GM12875 (cell line): ENCODE measurements around the gene ZNF710.
"Not testable (repeated sequence)": the region's sequence is repeated elsewhere in the genome, so short reads cannot be mapped to it uniquely, and the experiment has no call there.

Experiments used
- H3K4me3 ChIP-seq: one replicate; pipeline ENCODE4 v1.5.1; 2011; ENCODE audit warnings: low read depth, low read length, control low read depth
- CTCF ChIP-seq: IDR thresholded peaks from 2 replicates; pipeline ENCODE4 v1.5.1; 2011; ENCODE audit warnings: low read depth, mild to moderate bottlenecking, control low read depth, inconsistent platforms, low read length, moderate library complexity, borderline replicate concordance; ENCODE audit not compliant: insufficient read depth

ZNF710 gene

DNA sequence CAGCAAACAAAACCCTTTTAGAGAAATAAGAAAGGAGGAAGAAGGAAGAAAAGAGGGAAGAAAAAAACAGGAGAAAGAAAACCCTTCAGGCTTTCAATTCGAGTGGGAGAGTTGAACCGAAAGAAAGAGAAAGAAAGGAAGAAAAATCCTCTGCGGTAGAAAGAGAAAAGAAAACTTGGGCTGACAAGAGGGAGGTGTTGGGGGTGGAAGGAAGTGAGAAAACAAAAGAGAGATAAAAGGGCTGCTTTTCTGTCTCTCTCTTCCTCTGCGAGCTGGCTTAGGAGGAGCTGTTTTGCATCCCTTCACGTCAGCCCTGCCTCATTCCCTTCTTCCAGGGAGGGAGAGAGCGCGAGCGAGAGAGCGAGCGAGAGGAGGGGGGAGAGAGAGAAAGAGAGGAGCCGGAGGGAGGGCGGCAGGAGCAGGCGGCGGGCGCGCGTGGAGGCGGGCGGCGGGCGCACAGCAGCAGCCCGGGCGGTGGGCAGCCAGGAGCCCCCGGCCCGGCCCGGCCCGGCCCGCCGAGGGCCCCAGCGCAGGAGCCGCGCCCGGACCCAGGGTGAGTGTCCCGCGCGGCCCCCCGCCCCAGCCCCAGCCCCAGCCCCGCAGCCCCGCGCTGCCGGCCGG, at the start of gene ZNF710:
Gene ZNF710 (plus strand): TSS at position 263 of the 621 bp plus-strand sequence. CDS start 65,814 bp downstream, outside the sequence.
- H3K4me3 ChIP-seq, result peak within 1 kb of the TSS; percentile 77
- no peak for TF ChIP-seq CTCF

- H3K4me3 ChIP-seq, result no peak overlapping the region
- TF ChIP-seq CTCF, result no peak
Measured at GRCh38 chr15:89954541-89954940, 46.6 kb upstream of the ZNF710 start.

DNA sequence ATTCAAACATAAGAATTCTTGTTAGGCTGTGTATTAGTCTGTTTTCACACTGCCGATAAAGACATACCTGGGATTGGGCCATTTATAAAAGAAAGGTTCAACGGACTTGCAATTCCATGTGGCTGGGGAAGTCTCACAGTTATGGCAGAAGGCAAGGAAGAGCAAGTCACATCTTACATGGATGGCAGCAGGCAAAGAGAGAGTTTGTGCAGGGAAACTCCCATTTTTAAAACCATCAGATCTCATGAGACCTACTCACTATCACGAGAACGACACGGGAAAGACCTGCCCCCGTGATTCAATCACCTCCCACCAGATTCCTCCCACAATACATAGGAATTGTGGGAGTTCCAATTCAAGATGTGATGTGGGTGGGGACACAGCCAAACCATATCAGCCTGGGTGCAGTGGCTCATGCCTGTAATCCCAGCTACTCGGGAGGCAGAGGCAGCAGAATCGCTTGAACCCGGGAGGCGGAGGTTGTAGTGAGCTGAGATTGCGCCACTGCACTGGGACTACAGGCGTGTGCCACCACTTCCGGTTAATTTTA, 45.6 kb upstream of the ZNF710 start:
- not testable (repeated sequence) for H3K4me3 ChIP-seq

DNA sequence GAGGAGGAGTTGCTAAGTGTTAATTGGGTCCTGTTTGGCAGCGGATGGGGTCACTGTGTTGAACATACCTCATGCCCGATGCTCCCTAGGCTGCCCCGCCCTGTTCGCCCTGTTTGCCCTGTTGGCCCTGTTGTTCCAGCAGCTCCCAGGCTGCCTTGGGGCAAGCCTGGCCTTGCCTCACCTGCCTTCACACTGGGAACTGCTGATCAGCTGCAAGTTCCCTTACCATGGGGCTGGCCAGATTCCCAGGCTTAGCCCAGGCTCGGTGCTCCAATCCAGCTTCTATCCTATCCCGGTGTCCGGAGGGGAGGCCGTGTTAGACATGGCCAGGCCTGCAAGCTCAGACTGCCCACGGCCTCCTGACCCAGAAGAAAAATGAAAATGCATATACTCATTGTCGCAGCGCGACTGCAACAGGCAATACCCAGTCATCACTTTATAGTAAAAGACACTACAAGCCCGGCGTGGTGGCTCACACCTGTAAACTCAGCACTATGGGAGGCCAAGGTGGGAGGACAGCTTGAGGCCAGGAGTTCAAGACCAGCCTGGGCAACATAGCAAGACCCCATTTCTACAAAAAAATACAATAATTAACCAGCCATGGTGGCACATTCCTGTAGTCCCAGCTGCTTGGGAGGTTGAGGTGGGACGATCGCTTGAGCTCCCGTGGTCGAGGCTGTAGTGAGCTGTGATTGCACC, 42.9 kb upstream of the ZNF710 start:
- TF ChIP-seq CTCF, result no peak
- H3K4me3 ChIP-seq, result no peak overlapping the region

DNA sequence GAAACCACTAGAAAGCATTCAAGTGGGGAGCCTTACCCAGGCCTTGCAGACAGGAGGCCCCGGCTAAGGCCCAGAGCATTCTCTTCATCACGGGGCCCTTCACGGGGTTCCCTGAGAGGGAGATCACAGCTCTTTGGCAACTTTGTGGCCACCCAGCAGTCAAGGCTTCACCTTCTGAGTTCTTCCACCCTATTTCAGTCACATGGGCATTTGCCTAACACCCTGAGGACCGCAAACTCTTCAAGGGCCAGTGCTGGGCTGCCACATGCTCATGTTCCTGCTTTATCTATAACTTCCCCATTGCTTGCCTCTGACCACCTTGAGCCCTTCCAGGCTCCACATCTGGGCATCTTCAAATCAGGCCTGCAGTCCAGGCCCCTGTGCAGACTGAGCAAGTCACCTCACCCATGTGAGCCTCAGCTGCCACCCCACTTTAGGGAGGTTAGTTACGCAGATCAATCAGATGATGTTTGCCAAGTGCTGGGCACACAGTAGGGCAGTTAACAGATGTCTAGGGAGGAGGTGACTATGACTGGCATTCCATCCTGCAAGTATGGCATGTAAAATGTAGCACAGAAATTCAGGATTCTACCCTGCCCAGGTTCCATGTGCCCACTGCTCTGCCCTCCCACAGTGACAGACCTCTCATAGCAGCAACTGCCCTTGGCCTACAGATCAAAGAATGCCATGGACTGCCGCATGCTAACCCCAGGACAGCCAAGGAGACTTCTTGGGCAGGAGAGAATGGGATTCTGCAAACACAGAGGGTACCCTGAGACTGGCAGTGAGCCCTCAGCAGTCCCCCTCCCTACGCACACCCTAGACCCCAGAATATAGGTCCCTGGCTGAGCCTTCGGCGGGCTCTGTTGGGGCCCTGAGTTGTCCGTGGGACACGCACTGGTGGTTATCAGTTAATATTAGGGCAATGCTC, 37.6 kb upstream of the ZNF710 start:
- no peak overlapping the region for H3K4me3 ChIP-seq
- no peak for TF ChIP-seq CTCF

DNA sequence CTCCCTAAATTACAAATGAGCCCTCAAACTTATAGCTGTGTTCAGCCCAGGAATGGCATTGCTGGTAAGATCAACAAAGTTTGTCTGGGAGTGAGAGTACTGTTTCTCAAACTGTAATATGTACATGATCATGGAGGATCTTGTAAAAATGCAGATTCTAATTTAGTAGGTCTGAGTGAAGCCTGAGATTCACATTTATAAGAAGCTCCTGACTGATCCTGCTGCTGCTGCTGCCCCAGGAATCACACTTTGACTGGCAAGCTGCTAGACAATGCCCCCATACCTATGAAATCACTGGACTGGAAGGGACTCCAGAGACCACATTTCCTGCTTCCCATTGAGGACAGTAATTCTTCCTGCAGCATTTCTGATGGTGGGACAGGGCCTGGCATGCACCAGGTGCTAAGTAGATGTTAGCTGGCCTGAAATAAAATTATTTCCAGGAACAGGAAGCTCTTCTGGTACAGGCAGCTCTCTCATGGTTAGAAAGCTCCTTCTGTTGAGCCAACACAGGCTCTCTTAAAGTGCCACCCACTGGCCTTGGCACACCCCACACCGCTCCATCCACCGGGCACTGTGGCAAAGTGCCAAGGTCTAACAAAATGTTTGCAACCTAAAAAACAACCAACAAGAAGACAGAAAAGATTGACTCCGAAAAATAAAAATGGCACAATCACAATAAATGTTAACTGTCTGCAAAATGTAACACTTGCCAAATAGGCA, 36.7 kb upstream of the ZNF710 start:
- no peak for TF ChIP-seq CTCF
- H3K4me3 ChIP-seq, result no peak overlapping the region

- TF ChIP-seq CTCF, result no peak
- no peak overlapping the region for H3K4me3 ChIP-seq
Measured at GRCh38 chr15:89967881-89968280, 33.2 kb upstream of the ZNF710 start.
